ENCODE data around the gene MED14. TPM values are rescaled to one million over a fixed set of nuclear protein-coding genes. Genes with fewer than 3 reads are reported as not detected.
"Not testable (repeated sequence)": the region's sequence is repeated elsewhere in the genome, so short reads cannot be mapped to it uniquely, and the experiment has no call there.

The MED14 gene
- 10 to 100 TPM; 42.1 to 63.6 (median 54.3) TPM for polyA plus RNA-seq (ENCODE audit: insufficient read depth in 1 of 5, insufficient read length in 5 of 5, low replicate concordance in 1 of 5)
- long read RNA-seq, donor 1, partial matches to known transcripts: 5 of 7 reads
- long read RNA-seq, donor 1, other reads (novel, unspliced or antisense): 0 of 7 reads
- long read RNA-seq, donor 2: 0 reads
- long read RNA-seq, donor 3, full-length matches to known transcripts: 1 of 15 reads
- long read RNA-seq, donor 3, partial matches to known transcripts: 14 of 15 reads
- long read RNA-seq, donor 3, other reads (novel, unspliced or antisense): 0 of 15 reads
- long read RNA-seq, donor 4, partial matches to known transcripts: 0 of 2 reads
- long read RNA-seq, donor 4, other reads (novel, unspliced or antisense): 0 of 2 reads
- long read RNA-seq, donor 5, full-length matches to known transcripts: 1 of 7 reads
- long read RNA-seq, donor 5, partial matches to known transcripts: 6 of 7 reads
- long read RNA-seq, donor 5, other reads (novel, unspliced or antisense): 0 of 7 reads
- long read RNA-seq, donor 6, full-length matches to known transcripts: 2 of 2 reads
- long read RNA-seq, donor 6, partial matches to known transcripts: 0 of 2 reads
- long read RNA-seq, donor 6, other reads (novel, unspliced or antisense): 0 of 2 reads
- long read RNA-seq, donor 7, full-length matches to known transcripts: 2 of 2 reads
- long read RNA-seq, donor 7, partial matches to known transcripts: 0 of 2 reads
- long read RNA-seq, donor 7, other reads (novel, unspliced or antisense): 0 of 2 reads
- long read RNA-seq, donor 8, partial matches to known transcripts: 0 of 1 reads
- long read RNA-seq, donor 8, other reads (novel, unspliced or antisense): 0 of 1 reads

GRCh38 chrX:40735325-40736169 lies at the start of gene MED14:
Gene MED14, minus strand, starts transcription at chrX:40735542. Its CDS starts 130 bp downstream, at chrX:40735412.
- peak; percentile 90 to 92 for DNase-seq

DNA sequence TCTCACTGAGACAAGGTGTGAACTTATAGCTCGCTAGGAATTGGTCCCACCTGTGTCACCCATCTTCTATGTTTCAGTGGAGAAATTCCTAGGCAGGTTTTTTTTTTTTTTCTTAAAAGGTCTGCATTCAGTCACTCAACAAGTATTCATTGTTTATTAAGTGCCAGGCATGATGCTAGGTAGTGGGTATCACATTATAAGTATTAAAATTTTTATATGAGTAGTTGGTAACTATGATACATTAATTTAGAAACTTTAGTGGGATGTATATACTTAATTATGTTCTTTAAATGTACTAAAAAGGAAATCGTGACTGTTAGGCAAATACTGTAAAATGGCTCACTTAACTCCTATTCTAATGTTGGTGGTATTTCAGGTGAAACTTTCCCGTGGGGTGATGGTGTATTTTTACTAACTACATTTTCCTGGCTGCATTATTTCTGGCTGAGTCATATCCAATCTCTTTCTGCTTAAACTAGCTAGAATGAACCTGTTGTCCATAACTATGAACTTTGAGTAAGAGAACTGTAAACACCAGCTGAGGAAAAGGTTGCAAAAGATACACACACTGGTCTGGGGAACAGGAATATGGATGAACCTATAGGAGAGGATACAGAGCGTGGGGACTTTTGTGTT lies 49.3 kb upstream of the MED14 start:
- DNase-seq: no peak

- DNase-seq: not testable (repeated sequence)
Measured at GRCh38 chrX:40782644-40783259, 47.4 kb upstream of the MED14 start.

DNA sequence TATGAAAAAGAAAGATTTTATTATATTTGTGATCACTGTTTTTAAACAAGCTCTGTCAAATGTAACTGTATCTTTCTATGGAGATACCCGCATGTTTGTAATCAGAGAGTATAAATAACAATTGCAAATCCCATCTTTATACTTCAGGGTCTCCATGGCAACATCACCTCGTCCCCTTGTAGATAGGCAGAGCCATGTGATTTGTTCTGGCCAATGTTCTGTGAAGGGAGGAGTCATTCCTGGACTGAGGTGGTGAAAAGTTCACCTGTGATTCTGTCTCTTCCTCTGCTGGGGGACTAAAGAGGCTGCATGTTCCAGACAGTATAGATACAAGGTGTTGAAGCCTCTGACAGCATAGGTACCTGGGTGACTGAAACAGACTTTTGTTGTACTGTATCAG lies 45.6 kb upstream of the MED14 start:
- DNase-seq: no peak

- DNase-seq: no peak
Measured at GRCh38 chrX:40780082-40780481, 44.7 kb upstream of the MED14 start.

DNA sequence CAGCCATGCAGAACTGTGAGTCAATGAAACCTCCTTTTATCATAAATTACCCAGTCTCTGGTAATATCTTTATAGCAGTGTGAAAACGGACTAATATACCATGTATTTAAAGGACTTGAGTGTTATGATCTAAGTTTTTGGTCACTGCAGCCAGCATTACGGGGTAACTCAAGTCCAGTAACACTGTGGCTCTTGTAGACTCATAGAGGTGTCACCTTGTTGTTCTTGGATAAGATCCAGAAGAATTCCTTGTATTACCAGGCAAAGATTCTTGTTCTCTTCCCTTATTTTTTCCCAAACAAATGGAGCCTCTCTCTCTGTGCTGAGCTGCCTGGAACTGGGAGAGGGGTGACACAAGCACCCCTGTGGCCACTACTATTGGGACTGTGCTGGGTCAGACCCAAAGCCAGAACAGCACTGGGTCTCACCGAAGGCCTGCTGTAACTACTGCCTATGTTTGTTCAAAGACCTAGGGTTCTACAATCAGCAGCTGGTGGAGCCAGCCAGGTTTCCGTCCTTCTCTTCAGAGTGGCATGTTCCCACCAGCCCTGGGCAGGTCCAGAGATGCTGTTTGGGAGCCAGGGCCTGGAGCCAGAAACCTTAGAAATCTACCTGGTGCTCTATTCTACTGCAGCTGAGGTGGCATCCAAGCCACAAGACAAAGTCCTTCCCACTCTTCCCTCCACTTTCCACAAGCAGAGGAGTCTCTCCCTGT lies 43.7 kb upstream of the MED14 start:
- no peak for DNase-seq

DNA sequence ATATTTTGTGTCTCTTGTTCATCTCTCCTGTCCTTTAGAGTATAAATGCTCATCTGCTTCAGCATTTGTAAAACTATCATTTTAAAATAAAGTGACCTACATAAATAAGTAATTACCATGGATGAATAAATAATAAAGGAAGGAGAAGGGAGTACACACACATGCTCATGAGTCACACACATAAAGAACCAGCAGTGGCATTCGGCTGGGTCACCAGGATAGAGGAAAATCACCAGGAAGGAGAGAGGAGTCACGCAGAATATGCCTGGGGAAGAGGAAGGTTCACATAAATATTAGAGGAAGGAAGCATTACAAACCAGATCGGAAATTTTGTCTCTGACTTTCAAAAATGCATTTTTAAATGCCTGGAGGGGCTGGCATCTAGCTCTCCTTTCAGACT lies 38.5 kb upstream of the MED14 start:
- no peak for DNase-seq

- DNase-seq: no peak
Measured at GRCh38 chrX:40773188-40773587, 37.8 kb upstream of the MED14 start.

GRCh38 chrX:40772290-40772689 lies 36.9 kb upstream of the MED14 start:
- DNase-seq: no peak

GRCh38 chrX:40761762-40762161 lies 26.4 kb upstream of the MED14 start:
- DNase-seq: no peak

GRCh38 chrX:40759374-40759773 lies 24.0 kb upstream of the MED14 start:
- no peak for DNase-seq

DNA sequence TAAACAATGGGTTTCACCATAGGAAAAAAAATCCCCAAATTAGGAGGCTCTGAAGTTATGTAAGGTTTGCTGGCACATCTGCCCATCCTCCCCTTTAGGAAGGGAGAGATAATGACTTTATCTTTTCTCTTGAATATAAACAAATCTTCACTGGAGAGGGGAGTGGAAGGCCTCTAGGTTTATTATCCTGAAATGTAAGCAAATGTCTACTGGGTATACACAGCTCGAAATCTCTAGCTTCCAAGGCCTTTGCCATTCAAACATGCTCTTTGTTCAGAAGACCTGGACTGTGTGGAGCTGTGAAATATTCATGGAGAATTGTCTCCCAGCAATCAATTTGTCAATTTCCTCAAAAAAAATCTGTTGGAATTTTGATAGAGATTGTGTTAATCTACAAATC lies 21.7 kb upstream of the MED14 start:
- no peak for DNase-seq

GRCh38 chrX:40755291-40756249 lies 20.2 kb upstream of the MED14 start:
- DNase-seq: peak in 1 of 2 donors; percentile 17

DNA sequence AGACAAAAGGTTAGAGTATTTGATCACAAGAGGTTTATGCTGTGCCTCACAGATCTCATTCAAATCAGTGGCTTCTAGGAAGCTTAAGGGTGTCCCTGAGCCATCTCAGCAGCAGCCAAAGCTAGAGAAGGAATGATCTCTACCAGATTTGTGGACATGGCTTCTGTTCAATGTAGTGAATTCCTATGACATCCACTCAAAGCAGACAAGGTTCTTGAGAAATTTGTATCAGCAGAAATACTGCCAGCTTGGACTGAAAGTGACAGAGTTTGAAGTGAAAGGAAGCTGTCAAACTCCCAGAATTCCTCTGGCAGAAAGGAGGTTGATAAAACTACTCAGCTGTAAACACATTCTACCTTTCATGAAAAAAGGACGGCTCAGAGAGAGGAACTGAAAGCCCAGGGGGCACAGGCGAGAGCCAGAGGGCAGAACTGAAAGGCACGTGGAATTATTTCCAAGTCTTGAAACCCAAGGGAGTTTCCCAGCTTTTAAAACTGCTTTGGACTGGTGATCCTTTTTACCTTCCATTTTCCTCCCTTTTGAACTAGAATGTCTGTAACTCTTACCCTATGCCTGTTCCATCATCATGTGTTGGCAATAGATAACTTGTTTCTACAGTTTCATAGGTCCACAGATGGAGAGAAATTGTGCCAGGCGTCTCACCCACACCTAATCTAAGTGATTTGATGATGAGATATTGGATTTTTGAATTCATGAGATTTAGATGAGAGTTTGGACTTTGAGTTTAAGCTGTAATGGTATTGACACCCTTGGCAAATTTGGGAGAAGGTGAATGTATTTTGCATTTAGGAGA lies 14.5 kb upstream of the MED14 start:
- no peak for DNase-seq

GRCh38 chrX:40748977-40749376 lies 13.6 kb upstream of the MED14 start:
- no peak for DNase-seq

DNA sequence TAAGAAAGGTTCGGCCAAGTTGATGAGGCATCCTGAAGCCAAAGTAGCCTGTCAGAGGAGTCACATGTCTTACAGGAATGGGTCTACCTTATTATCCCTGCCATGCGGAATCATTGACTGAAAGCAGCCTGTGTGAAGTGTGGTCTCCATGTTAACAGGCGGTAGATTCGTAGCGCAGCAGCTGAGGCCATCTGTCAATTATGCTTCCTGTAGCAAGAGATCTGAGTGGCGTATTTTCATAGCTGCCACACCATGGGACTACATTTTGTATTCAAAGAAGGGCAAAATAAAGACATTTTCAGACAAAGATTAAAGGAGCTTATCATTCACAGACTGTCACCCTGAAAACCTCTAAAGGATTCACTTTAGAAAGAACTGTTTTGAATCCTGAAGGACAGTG lies 11.2 kb upstream of the MED14 start:
- no peak for DNase-seq

GRCh38 chrX:40736170-40736505 lies 796 bp upstream of the MED14 start:
- DNase-seq: no peak

GRCh38 chrX:40734971-40735324 lies 394 bp downstream of the MED14 start:
- DNase-seq: peak in 1 of 2 donors; percentile 27
